K562 (cell line): ENCODE data around the gene CTSS. TPM values are rescaled to one million over a fixed set of nuclear protein-coding genes. Genes with fewer than 3 reads are reported as not detected.

ENCODE experiments used
- ATAC-seq: fragments of 200-7000 bp; cut with Tn5 transposase; 3 replicates; pipeline ENCODE4 v1.9.1; 2020; ENCODE audit warnings: moderate library complexity
- BruUV-seq: library from RNA; stranded (reverse); fragments of 400-500 nt; replicated peaks from 2 replicates; lab custom pipeline; 2021; lab: Mats Ljungman, UMichigan
- CTCF ChIA-PET: fragments of 300-600 bp; formaldehyde crosslinking; extraction: SDS; loops from one replicate; lab custom pipeline; 2021; ENCODE audit warnings: low intra/inter-chr PET ratio; lab: Yijun Ruan, JAX
- POLR2A ChIA-PET: fragments of 300-600, 350-650 bp; sonication (Branson Sonifier 250); formaldehyde crosslinking; extraction: SDS; loops from one replicate; lab custom pipeline; 2021; ENCODE audit warnings: antibody characterized with exemption, inconsistent platforms; lab: Yijun Ruan, JAX
- DNase-seq, 4 experiments: peaks; one replicate each; pipeline versions ENCODE4 v3.0.0 to v3.0.0-alpha.2; 2011 to 2018; ENCODE audit warnings: low spot score in 3 of 4, mixed read lengths in 3 of 4; ENCODE audit errors: extremely low read depth in 1 of 4
- FAIRE-seq: peaks from 2 replicates; lab custom pipeline; 2011; peaks lifted over from hg19 to GRCh38; lab: Jason Lieb, UNC
- H2AFZ ChIP-seq: 2 replicates; pipeline ENCODE4 v1.6.0; 2011; ENCODE audit warnings: low read depth, low read length, control low read depth, inconsistent platforms
- H3K27ac ChIP-seq: fragments of 200-600 bp; 3 replicates; pipeline ENCODE4 v1.8.0; 2011; ENCODE audit warnings: low read depth, mild to moderate bottlenecking, control low read depth, inconsistent platforms, low read length, moderate library complexity, mixed read lengths; ENCODE audit errors: extremely low read depth
- H3K27me3 ChIP-seq, 2 experiments: fragments of 300-600 bp in 1 of 2; 2 replicates in 1 of 2; 3 replicates in 1 of 2; pipeline versions ENCODE4 v1.6.0 to v1.8.0; 2011; ENCODE audit warnings: inconsistent platforms in 2 of 2, low read length in 2 of 2, mild to moderate bottlenecking in 1 of 2, mixed read lengths in 1 of 2, moderate library complexity in 1 of 2; ENCODE audit not compliant: control insufficient read depth in 2 of 2, insufficient read depth in 2 of 2
- H3K36me3 ChIP-seq: fragments of 300-600 bp; 3 replicates; pipeline ENCODE4 v1.8.0; 2011; ENCODE audit warnings: mild to moderate bottlenecking, low read length, inconsistent platforms; ENCODE audit not compliant: control insufficient read depth, insufficient read depth
- H3K4me1 ChIP-seq, 2 experiments: fragments of 200-600 bp in 1 of 2; replicated peaks in 1 of 2; 2 replicates in 1 of 2; 3 replicates in 1 of 2; pipeline versions ENCODE4 v1.5.1 to v1.8.0; 2011; ENCODE audit warnings: inconsistent platforms in 2 of 2, low read length in 2 of 2, mild to moderate bottlenecking in 1 of 2, mixed read lengths in 1 of 2, moderate library complexity in 1 of 2; ENCODE audit not compliant: control insufficient read depth in 2 of 2, insufficient read depth in 2 of 2
- H3K4me2 ChIP-seq: 2 replicates; pipeline ENCODE4 v1.6.1; 2011; ENCODE audit warnings: low read length, control low read depth, inconsistent platforms, mixed read lengths; ENCODE audit not compliant: insufficient read depth
- H3K4me3 ChIP-seq: fragments of 200-600 bp; sonication (generic), shearing (Covaris generic); 2 replicates; pipeline ENCODE4 v1.5.1; 2016; ENCODE audit warnings: control low read depth, inconsistent platforms
- H3K79me2 ChIP-seq: fragments of 200-600 bp; 3 replicates; pipeline ENCODE4 v1.8.0; 2011; ENCODE audit warnings: low read length, inconsistent platforms; ENCODE audit not compliant: control insufficient read depth, insufficient read depth
- H3K9ac ChIP-seq, 2 experiments: 2 replicates each; pipeline versions ENCODE4 v1.6.0 to v1.6.1; 2011; ENCODE audit warnings: low read depth in 2 of 2, low read length in 2 of 2, control low read depth in 1 of 2, inconsistent platforms in 1 of 2, mild to moderate bottlenecking in 1 of 2, mixed read lengths in 1 of 2; ENCODE audit not compliant: insufficient read depth in 1 of 2
- H3K9me1 ChIP-seq: one replicate; pipeline ENCODE4 v1.6.0; 2011; ENCODE audit warnings: inconsistent platforms, mild to moderate bottlenecking, low read length, moderate library complexity; ENCODE audit not compliant: control insufficient read depth, insufficient read depth
- H3K9me3 ChIP-seq: replicated peaks from 2 replicates; pipeline ENCODE4 v1.5.1; 2011; ENCODE audit warnings: low read depth, low read length, inconsistent platforms; ENCODE audit not compliant: control insufficient read depth, insufficient read depth
- H4K20me1 ChIP-seq: replicated peaks from 2 replicates; pipeline ENCODE4 v1.6.1; 2011; ENCODE audit warnings: low read length, inconsistent platforms, mixed read lengths; ENCODE audit not compliant: control insufficient read depth, insufficient read depth
- CEBPB ChIP-seq: fragments of 450-650 bp; IDR thresholded peaks from 2 replicates; pipeline ENCODE4 v1.6.1; 2016; ENCODE audit warnings: missing genetic modification characterization, missing compliant biosample characterization
- CEBPG ChIP-seq, 3 experiments: fragments of 200-800 bp in 1 of 3; sonication (Bioruptor generic) in 1 of 3; sonication (generic) in 1 of 3; formaldehyde crosslinking in 1 of 3; IDR thresholded peaks in 2 of 3; conservative IDR thresholded peaks in 1 of 3; 2 replicates each; pipeline versions ENCODE4 v1.6.1 to v1.8.0; 2016 to 2022; ENCODE audit warnings: missing compliant biosample characterization in 2 of 3, missing genetic modification characterization in 2 of 3, mild to moderate bottlenecking in 1 of 3, missing genetic modification reagents in 1 of 3
- MYC ChIP-seq, 2 experiments: fragments of 250-450 bp in 1 of 2; sonication (Bioruptor Pico) in 1 of 2; IDR thresholded peaks; 2 replicates each; pipeline versions ENCODE4 v1.5.1 to v1.6.1; 2012 to 2021; ENCODE audit warnings: low read depth in 2 of 2, borderline replicate concordance in 1 of 2, improper control_type of control experiment in 1 of 2, low read length in 1 of 2, mild to moderate bottlenecking in 1 of 2, moderate library complexity in 1 of 2
- SMARCA5 ChIP-seq: fragments of 450-650 bp; IDR thresholded peaks from 2 replicates; pipeline ENCODE4 v1.6.1; 2016
- WGBS: fragments of 100-300 bp; shearing (Covaris generic); methylation state at CpG from one replicate; pipeline ENCODE4 v1.1.6; 2016; ENCODE audit warnings: low coverage, mixed read lengths; ENCODE audit not compliant: insufficient coverage; ENCODE audit errors: missing lambda C conversion rate; 5-methylcytosine and 5-hydroxymethylcytosine counted together
- in situ Hi-C: fragments of 300-500 bp; cut with MboI; formaldehyde crosslinking; loops from 4 replicates; pipeline ENCODE4 v1.15.0; 2018; ENCODE audit warnings: inconsistent platforms, mixed read lengths
- intact Hi-C: fragments of 100-400 bp; cut with micrococcal nuclease; formaldehyde crosslinking; loops from 2 replicates; pipeline ENCODE4 v1.14.2; 2022
- polyA plus RNA-seq, 8 experiments: library from polyadenylated mRNA; depleted of rRNA in 4 of 8; stranded (reverse) in 5 of 8; unstranded in 3 of 8; fragments of >200 nt; fragmentation: Nextera tagmentation in 2 of 8; fragmentation: Illumina TruSeq in 1 of 8; extraction: Ambion mirVana in 2 of 8; extraction: Trizol in 1 of 8; gene quantifications; 2 replicates each; pipeline versions ENCODE4 v1.2.1 to v1.2.3, GENCODE V29; 2011 to 2014; ENCODE audit warnings: inconsistent platforms in 1 of 8, missing spikeins in 1 of 8
- total RNA-seq, 7 experiments: library from RNA; depleted of rRNA in 6 of 7; stranded (reverse); fragments of >200 nt in 6 of 7; fragmentation: Illumina TruSeq in 2 of 7; extraction: Trizol in 2 of 7; gene quantifications; 2 replicates each; pipeline versions ENCODE4 v1.2.1 to v1.2.3, GENCODE V29; 2011 to 2021; ENCODE audit warnings: low replicate concordance in 1 of 7

The CTSS gene
- total and polyA plus RNA-seq, 9 of the 15 experiments (the other 6 are each of a cell fraction or from before 2014, with no cell fraction given) = 8.6 to 24.9 (median 10.3) TPM

- Histone ChIP-seq H3K4me3 (peak overlapping the region; percentile 16; the same call in 1 of the 2 replicates), H3K27ac (peak overlapping the region; percentile 47; the same call in 2 of the 3 replicates), H3K4me2 (peak overlapping the region; percentile 56), H3K9ac (peak overlapping the region in 1 of 2 experiments; percentile 57; a peak in 1 of 4 replicates), H3K4me1 (peaks cover 4 to 15% of the 10 kb centered on the region in 2 experiments; a peak in 4 of 5 replicates), H3K9me1 (no peaks in the 10 kb centered on the region), H2AFZ (peak overlapping the region; percentile 96), H3K9me3 (no peaks in the 10 kb centered on the region), H4K20me1 (no peaks in the 10 kb centered on the region), H3K36me3 (no peaks in the 10 kb centered on the region), H3K79me2 (no peaks in the 10 kb centered on the region), H3K27me3 (no peaks in the 10 kb centered on the region)
- in situ Hi-C loops = no loop called here
- no peak for DNase-seq
- 55% methylated on average over 2 of the region's 2 CpGs for WGBS
- intact Hi-C loops = no loop called here
- TF ChIP-seq CEBPB (tag) = 0 out of 2 replicates have a peak, but pooled peaks have one; percentile 26
- TF ChIP-seq CEBPG (CRISPR knock-in tag; IDR thresholded peaks at IDR 0.05) = no peak
- peak; percentile 22 to 51; a peak in 1 of 4 replicates for TF ChIP-seq CEBPG (tag; conservative IDR thresholded peaks at IDR 0.05 in 1 of 2, IDR thresholded peaks at IDR 0.05 in 1 of 2)
- TF ChIP-seq MYC (IDR thresholded peaks at IDR 0.05; ENCODE audit: low read depth, low read length) = no peak
- no peak for TF ChIP-seq MYC (CRISPR knock-in tag; IDR thresholded peaks at IDR 0.05; ENCODE audit: borderline replicate concordance, low read depth)
- TF ChIP-seq SMARCA5 = no peak
- peak; percentile 41; the same call in 2 of the 3 replicates for ATAC-seq
- ChIA-PET CTCF (no interaction called here), POLR2A (interaction anchor here (0.6 to 1.8 kb wide), 5 partner anchors 10 to 118 kb away, joined by 3 to 5 read pairs (median 3); partner anchors contain the start of gene GOLPH3L)
- BruUV-seq = no TSS peak
- FAIRE-seq = no peak
Observed at GRCh38 chr1:150764617-150765101, 919 bp downstream of the CTSS start.
